NCI-H1436 treated with DMSO at 0.1 percent for 48 hours (cell line): Measurements from ENCODE around the gene RAD51B.

Experiments used
- DNase-seq: peaks from one replicate; lab custom pipeline; 2025; lab: John Stamatoyannopoulos, UW

The RAD51B gene

DNA sequence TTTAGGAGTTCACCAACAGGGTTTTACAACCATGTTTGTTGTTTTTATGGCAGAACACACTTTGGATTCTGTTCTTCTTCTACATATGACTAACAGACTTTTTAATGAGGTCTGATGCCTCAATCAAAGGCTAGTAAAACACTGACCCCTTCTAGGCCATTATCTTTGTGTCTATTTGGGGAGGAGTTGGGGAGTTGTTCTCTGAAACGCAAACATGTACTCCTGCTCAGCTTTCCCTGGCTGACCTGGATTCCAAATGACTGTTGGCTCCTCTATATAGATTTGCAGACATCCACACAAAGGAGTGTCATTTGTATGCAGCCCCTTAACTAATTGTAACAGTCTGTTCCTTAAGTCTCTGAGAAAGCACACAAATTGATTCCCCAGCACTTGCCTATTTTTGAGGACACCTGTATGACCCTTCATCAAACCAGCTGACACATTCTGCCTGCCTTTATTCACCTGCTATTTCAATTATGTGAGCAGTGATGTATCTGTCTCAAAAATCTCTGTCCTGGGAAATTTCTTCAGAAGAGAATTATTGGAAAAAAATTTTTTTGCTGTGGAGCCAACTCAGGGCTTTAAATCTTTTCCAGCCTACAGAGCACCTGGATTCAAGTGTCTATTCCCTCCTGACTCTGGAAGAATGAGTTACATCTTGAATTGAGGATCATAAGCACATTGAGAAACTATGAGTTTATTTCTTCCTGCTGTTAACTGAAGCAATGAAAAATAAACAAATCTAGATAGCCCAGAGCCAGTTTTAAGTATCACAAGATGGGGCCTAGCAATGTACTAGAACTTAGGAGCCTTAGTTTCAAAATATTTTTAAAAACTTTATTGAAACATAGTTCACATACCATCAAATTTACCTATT, 417.2 kb downstream of the RAD51B start:
- no peak for DNase-seq

DNA sequence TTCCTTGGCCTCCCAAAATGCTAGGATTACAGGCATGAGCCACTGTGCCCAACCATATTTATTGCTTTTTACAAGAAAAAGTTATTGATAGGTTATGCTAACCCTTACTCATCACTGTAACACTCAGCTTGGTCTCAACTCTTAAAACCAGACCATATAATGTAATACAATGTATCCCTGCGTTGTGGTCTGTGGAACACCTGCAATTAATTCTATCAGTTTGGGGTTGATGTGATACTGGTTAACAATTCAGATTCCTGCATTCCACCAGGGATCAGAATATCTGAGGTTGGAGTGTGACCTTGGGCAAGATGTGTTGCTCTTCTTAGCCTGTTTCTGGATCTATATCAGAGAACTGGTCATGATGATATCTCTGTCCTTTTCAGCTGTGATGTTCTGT, 419.0 kb downstream of the RAD51B start:
- DNase-seq: no peak

DNA sequence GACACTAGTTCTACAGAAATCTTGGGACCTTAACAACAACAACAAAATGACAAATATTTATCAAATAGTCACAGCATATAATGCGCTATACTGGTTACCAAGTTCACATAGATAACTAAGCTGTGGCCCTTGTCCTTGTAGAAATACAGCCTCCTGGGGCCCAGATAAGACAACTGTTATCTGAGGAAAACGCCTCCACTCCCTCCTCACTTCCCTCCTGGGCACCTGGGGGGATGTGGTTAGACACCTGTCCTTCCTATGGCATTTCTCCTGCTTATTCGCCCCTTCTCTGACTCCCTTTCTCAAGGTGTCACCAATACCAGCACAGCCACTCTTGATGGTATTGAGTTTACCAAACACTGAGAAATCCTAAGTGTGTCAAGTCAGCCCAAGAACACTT, 419.4 kb downstream of the RAD51B start:
- DNase-seq: no peak

DNA sequence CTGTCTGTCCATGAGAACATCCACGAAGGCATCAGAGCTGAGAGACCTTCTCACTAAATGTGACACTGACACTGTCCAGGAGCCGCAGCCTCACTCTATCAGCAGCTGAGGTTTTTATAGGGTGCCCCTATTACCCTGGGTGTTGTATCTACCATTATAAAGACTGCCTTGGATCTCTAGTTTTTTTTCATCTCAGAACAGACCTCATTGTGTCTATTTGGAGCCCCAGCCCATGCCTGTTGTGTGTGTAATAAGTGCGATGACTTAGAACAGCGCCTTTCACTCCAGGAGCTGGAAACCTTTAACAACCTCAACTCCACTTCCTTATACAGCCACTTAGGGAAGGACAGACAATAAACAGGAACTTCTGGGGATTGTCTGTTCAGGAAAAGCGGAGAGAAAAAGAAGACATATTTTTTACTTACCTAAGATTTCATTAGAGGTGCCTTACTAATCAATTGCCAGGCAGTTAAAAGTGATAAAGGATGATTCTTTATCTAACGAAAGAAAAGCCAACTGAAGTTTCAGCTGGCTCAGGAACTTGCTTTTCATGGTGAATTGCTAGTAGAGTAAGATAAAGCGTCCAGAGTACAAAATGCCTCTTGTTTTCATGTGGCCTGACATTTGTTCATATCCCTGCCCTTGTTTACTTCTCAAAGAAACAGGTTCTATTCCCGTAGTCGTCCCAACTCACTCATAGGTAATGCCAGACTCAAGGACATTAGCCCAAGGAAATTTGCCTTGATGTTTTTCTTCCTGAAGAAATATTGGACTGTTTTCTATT, 420.6 kb downstream of the RAD51B start:
- DNase-seq: no peak

DNA sequence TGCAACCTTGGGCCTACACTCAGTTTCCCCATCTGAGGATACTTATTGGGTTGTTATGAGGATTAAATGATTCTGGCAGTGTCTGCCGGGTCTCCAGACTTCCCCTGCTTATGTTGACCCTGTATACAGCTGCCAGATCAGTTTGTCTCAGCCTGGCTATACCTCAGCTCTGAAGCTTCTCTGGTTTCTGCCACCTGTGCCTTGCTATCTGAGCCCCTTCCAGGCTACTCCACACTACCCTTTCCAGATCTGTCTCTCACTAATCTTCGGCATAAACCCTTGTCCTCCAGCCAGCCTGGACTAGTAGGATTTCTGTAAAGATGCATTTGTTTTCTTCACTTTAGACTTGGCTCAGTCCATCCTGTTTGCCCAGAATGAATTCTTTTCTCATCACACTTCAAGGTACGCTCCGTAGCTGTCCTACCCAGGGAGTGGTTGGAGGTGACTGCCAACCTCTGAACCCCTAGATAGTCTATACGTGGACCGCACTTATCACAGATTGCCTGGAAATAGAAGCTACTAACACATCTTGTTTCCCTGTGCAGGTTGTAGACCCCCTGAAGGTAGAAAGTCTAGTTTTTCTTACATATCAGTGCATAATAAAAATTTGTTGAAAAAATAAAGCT, 422.4 kb downstream of the RAD51B start:
- DNase-seq: no peak

DNA sequence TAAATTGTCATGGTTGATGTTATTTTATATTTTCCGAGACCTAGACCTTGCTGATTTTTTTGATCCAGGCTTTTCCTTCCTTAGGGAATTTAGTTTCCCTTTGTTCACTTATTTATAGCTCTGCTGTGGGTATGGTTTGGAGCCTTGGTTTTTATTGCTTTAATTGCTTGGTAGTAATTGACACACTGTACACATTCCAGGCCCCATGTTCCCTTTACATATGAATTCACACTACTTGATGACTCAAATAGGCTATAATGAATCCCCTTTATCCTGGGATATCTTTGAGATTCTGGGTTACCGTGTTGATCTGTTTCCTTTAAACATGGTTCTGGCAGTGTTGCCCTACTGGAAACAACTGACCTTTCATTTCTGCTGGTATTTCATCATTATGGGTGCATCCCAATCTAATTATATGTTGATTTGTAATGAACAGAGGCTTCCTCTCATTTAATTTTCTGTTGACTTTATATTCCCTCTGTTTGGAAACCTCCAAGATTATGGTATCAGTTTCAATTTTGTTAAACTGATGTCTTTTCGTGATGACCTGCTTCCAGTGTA, 424.0 kb downstream of the RAD51B start:
- no peak for DNase-seq

DNA sequence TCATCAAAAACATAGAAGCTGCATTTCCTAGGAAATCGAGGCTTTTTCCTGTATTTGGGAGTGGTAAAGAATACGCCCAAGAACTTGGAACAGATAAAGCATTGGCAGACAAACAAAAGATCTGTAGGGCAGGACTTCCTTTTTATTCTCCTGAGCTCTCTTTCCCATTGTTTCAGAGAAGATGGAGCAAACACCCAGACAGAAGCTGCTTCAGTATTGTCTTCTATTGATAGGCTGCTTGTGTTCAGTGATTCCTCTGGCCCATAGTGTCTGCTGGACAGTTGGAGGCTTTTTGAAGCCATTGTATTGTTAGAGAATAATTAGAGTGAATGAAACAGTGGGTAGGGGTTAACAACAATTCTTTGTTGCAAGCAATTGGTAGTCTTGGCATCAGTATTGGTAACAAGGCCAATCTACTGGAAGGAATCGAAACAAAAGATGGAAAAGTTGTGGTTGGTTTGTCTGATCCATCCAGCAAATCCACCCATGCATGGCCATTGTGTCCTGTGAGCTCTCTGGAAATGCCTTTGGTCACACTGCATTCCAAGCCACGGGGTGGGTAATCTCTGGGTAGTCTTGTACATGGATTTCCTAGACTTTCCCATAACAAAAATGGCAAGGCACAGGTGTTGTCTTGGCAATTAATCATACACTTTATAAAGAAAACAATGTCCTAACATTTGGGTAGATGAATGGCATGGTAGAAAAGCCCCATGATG, 424.8 kb downstream of the RAD51B start:
- no peak for DNase-seq

DNA sequence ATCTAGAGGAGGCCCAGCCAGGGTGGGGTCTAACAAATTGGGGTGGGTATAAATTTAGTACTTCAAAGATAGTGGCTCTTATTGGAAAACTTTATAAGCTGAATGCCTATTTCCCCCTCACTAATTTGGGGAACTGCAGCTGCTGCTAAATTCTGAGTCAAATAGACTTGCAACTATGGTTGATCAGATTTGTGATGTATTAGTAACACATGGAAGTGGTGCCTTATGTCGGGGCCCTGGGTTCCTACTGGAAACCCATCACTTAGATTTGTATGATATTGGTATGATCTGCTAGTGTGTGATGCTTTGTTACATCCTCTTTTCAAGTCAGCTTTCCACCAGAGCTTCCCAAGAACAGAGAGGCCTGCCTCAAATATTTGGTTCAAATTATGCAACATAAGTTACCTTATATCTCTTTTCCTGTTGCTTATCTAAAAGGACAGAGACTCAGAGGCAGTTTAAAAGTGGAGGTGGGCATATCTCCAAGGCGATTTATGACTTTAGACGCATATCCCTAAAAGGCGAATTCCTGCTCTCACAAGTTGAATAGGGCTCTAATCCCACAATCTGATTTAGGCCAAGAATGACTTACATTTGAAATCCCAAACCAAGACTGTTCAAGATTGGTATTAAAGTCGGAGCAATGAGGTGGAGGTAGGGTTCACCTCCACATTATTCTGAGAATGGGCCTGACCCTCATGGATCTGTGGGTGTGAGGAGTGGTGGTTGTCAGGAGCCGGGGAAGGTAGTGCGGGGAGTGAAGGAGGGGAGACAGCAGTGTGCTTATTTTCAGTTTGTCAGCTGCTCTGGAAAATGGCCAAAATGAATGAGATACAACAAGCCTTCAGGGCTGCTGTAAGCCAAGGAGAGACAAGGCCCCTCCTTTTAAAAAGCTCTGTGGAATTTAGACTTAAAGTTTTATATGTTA, 425.8 kb downstream of the RAD51B start:
- DNase-seq: no peak

DNA sequence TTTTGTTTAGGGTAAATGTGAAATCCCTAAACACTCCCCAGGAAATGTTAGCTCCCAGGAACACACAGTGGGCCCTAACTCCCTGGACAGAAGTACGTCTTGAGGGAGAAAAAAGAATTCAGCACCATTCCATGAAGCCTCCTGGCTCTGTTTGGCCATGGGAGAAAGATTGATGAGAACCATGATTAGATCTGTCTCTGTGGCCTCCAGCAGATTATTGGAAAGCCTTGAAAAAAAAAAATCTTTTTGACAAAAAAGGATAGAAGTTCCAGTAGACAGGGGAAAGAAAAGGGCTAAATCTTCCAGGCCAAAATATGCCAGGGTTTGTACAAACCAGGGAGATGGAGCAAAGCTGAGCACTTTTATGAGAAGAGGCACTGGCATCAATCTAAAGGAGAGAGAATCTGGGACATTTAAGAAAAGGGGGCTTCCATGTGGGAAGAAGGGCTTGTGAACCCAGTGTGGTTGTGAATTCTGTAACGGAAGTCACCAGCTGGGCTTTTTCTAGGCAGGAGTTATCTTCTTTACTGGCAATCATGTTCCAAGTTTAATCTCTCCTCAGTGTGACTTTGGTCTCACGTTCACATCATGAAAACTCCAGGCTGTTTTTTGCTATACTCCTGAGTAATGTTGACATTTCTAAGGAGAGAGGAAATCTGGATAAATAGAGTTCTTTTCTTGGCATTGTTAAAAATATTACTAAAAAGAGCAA, 426.7 kb downstream of the RAD51B start:
- DNase-seq: no peak

DNA sequence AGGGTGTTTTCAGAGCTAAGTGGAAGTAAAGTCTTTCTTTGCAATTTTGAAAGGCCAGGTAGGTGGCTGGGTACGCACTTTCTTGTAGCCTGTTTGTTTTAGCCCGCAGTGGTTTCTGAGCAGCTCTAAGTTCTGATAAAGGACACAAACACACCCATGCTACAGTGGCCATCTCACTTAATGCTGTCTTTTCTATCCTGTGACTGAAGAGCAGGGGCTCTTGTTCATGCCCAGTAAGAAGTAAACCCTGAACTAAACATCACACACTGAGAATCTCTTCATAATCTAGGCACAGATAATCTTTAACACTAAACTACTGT, 427.2 kb downstream of the RAD51B start:
- no peak for DNase-seq

DNA sequence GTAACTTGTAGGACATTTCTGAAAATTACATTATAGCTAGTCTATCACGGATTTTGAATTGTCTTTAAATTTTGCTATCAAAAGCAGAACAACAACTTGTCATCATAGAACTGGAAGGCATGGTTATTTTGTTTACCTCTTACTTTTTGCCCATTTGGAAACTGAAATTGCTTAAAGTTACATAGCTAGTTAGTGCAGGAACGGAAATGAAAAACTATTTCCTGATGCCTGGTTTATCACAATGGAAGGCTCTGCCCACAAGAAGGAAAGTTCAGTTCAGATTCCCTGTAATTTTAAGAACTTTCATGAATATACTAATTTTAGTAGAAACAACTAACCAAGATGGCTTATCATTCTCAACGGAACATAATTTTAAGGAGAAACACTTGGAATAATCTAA, 427.7 kb downstream of the RAD51B start:
- no peak for DNase-seq

DNA sequence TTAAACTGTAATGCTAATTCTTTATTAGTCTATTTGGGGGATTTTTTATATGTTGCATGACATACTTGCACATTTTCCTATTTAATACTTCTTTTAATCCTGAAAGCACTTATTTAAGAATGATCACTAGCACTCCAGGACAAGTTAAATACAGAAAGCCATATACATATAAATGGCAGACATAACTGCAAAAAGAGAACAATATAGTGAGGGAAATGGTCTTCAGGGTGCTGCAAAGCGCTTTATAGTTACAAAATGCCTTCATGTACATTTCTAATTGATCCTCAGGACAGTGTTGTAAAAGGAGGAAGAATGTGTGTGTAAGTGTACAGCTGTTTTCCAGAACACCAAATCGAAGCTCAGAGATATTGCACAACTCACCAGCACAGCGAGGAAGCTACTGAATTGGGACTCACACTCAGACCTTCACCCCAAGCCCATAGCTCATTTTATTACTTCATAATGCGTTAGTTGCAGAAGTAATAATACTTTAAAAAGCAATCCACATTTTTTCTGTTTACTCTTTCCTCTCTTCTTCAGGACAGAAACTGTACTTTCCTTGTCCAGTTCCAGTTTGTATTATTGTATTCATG, 428.2 kb downstream of the RAD51B start:
- no peak for DNase-seq

DNA sequence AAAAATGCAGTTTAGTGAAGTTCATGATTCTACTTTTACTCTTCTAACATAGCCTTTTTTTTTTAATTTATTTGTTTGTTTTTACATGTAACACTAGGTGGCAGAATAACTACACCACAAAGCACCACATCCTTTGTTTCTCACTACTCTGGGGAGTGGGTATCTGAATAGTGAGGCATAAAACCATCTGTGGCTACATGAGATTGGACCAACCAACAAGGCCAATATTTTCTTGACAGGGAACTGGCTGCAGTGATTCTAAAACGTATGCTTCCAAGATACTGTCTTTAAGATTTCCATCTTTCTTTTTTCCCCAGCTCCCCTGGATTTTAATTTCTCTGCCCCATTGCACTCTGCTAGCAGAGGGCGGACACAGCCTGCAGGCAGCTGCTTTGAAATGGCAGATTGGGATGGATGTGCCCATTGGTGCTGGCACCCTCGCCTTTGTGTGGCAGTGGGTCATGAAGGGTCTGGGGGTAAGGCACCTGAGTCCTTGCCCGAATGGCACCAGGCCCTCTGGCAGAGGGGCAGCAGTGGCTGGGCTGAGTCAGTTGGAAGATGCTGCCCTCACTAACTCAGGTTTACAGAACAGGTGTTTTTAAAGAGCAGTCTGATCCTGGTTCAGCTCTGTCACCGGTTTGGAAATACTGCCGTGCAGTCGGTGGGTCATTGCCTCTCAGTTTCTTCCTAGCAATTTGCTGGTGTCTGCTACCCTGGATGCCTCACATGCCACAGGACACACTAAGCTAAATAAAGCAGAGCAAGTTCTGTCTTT, 429.1 kb downstream of the RAD51B start:
- no peak for DNase-seq

DNA sequence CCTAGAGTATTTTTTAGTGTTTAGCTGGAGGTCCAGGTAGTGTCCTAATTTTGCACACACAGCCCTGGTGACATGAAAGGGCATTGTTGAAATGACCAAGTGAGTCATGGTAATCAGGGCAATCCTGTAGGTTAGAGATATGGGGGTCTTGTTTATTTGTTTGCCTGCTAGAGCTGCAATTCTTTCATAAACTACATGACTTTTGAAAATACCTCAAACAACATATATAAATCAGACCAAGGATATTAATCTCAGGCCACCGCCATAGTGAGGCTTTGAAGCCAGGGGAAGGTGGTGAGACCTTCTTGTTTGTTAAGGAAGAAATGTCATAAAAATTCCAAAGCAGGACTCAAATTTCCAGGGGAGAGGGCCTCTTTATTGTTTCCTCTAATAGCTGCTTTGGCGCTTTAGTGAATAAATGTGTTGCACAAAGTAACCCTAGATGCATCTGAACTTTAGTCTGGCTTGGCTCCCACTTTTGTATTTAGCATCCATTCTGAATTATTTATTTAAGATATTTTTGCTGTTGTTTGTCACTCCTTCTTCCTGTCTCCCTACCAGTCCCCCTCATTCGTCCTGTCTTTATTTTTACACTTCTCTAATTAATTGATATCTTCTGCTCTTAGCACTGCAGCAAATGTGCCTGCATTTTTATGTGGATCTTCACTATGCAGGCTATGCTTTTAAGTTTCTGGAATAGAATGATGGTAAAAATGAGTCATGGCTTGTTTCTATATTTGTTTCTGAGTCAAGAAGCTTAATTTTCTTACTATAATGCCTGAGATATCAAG, 430.3 kb downstream of the RAD51B start:
- no peak for DNase-seq

DNA sequence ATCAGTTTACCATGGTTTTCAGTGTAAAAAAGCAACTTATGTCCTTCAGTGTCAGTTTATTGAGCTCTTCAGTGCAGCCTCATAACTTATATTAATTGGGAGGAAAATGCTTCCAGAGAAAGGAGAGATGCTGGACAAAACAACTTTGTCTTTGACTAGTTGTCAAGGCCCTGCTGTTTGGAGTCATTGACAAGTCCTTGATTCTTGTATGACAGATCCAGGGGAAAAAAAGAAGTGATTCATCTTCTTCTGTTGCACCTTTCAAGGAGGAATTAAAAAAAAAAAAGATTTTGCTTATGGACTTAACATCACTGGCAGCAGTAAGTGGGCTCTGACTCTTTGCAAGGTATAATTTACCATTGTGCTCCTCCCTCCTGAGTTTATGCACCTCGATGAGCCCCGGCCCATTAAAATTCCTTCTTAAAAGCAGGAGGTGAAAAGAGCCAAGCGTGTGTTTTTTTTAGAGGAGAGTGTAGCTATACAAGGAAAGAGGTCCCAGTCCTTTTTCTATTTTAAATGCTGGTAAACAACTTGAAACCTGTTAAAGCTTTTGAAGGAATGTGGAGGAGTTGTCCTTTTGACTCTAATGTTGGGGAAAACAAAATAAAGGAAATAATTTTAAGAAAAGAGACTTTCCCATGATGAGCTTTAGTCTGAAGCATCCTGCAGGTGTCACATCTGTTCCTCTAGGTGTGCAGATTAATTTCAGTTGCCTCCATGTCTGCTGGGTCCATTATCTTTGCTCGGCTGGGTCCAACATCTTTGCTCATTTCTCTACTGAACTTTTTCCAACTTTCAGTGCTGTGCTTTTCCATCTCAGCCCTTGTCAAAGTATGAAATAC, 431.6 kb downstream of the RAD51B start:
- DNase-seq: no peak

DNA sequence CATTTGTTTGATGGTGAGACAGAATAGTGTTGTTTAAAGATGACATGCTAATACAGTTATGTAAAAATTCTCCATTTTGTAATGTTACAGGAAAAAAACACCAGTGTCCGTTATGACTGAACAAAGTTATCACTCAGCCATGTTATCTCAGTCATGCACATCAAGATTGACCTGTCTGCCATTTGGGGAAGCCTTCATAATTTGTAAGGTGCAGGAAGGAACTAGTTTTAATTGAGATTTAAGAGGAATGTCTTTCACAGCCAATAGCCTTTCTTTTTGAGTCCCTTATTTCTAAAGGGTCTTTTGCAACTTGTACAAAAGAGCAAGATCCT, 432.2 kb downstream of the RAD51B start:
- no peak for DNase-seq

DNA sequence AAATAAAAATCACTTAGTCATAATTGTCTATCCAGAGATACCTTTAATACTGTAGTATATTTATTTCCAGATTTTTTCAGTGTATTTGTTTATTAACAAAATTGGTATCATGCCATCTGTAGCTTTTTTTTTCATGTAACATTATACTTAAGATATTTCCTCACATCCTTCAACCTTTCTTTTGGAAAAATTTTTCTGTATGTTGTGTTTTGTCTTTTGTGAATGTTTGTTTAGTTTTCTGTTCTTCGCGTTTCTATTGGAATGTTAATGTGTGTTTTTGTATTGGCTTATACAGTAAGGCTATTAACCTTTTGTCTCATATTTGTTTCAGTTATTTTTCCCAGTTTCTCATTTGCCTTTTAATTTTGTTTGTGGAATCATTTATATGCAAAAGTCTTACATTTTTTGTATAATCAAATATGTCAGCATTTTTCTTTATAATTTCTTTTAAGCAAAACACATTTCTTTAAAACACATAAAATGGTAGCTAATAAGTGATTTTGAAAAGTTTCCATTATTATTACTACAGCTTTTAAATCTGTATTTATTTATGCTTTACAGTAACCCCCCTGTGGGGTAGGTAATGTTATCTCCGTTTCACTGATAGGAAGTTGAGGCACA, 433.7 kb downstream of the RAD51B start:
- DNase-seq: no peak
